C4-2B (cell line): ENCODE results near the gene XYLT1.

Source experiments
- H3K27ac ChIP-seq: fragments of 450-650 bp; 2 replicates; pipeline ENCODE4 v1.5.1; 2017
- ZFX ChIP-seq: fragments of 450-650 bp; IDR thresholded peaks from 2 replicates; pipeline ENCODE4 v1.6.1; 2017
- TF ChIP-seq, protein P1 (sequence below): fragments of 450-650 bp; conservative IDR thresholded peaks from 2 replicates; pipeline ENCODE4 v1.5.1; 2017; ENCODE audit warnings: mild to moderate bottlenecking

The XYLT1 gene

DNA sequence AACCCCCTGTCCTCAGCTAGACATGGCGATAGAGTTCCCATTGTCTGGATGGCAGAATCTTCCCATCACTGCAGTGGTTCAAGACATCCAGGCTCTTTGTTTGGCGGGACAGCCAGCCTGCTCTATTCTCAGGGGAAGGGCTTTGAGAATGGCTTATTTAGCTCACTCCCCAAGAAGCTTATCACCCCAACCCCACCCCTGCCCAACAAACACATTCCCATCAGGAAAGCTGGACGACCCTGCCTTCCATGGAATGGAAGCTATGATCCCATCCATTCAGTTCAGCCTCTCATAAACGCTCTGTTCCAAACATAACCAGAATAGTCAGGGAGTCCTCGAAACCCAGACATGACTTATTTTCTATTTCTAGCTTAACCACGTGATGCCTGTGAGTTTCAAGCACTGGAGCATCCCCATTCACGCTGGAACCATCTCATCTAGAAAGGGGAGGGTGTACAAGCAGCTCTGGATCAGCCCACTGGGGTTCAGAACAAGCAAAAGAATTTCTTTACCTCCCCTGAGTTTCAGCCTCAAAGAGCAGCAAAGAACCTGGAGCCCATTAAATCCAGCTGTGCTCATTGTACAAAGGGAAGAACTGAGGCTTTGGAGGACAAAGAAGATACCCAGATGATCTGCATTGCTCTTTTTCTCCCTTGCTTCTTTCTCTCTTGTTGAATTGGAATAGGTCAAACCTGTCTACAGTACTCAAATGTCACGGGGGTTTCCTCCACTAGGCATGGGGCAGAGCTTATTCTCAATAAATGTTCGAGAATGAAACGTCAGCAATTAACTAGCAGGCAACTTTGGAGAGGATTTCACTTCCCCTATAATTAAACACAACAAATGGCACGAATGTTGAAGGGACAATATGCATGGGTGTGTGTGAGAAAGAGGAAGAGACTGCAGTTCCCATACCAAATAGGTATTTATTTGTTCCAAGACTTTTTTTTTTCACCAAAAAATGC, 93.1 kb downstream of the XYLT1 start:
- no peak for TF ChIP-seq ZFX
- TF ChIP-seq, protein P1, sequence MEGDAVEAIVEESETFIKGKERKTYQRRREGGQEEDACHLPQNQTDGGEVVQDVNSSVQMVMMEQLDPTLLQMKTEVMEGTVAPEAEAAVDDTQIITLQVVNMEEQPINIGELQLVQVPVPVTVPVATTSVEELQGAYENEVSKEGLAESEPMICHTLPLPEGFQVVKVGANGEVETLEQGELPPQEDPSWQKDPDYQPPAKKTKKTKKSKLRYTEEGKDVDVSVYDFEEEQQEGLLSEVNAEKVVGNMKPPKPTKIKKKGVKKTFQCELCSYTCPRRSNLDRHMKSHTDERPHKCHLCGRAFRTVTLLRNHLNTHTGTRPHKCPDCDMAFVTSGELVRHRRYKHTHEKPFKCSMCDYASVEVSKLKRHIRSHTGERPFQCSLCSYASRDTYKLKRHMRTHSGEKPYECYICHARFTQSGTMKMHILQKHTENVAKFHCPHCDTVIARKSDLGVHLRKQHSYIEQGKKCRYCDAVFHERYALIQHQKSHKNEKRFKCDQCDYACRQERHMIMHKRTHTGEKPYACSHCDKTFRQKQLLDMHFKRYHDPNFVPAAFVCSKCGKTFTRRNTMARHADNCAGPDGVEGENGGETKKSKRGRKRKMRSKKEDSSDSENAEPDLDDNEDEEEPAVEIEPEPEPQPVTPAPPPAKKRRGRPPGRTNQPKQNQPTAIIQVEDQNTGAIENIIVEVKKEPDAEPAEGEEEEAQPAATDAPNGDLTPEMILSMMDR, result no peak
- H3K27ac ChIP-seq, result no peak overlapping the region

DNA sequence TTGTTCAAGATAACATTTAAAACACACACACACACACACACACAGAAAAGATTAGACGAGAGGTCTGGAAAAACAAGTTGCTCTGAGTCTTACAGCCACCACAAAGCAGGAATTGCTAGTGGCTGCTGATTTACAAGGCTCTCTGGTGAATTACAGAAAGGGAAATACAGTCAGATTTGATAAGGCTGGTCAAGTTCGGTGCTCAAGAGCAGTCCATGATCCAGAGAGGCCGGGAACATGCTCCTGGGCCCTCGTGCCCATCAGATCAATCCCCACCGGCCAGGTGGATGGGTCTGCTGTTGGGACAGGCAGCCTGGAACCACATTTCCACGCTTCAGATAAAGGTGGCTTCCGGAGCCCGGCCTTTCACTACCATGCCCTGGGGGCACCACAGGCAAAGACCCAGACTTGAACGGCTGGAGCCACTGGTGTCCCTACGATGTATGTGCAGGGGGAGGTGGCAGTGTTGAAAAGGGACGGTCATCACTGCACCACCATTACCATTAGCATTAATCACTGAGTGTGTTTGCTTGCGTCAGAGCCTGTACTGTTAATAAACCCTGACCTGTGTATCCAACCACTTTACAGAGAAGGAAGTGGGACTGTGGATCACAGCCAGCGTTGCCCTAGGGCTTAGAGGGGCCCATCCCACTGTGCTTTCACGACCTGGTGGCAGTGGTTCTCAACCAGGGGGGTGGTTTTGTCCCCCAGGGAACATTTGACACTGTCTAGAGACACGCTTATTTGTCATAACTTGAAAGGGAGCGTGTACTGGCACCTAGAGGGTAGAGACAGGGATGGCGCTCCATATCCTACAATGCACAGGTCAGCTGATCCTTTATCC, 95.1 kb downstream of the XYLT1 start:
- H3K27ac ChIP-seq, result no peak overlapping the region
- TF ChIP-seq, protein P1, result no peak
- TF ChIP-seq ZFX, result no peak

DNA sequence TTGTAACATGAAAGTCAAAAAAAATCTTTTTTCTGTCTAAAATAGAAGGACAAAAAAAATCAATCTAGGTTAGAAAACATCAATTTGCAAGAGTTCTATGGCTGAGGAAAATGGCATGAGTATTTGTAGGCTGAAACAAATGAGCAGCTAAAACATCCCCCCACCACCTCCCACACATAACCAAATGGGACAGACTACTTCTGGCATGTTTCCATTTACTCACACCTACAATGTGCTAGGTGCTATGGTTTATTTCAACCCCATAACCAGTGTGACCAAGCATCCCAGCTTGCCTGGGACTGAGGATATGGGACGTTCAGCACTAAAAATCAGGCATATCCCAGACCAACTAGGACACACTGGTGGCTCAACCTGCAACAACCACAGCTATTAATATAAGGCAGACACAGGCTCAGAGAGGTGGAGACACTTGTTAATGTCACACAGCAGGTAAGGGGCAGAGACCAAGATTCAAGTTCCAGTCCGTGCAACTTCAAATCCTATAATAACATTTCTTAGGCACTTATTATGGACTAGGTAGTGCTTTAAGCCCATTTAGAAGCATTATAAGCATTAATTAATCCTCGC, 96.0 kb downstream of the XYLT1 start:
- H3K27ac ChIP-seq, result no peak overlapping the region
- no peak for TF ChIP-seq ZFX
- TF ChIP-seq, protein P1, result no peak

DNA sequence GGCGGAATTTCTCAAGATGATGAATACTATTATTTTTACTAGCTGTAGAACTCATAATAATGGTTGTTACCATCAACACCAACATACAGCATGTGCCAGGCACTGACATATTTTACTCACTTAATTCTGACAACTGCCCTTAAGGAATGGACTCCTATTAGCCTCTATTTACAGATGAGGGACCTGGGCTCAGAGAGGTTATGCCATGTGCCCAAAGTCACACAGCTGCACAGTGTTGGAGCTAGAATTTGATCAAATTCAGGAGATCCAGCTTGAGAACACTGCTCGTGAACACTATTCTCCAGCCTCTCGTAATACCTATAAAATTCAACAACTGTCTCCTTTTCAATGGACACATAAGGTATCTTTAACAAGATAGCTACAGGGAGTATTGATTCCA, 97.2 kb downstream of the XYLT1 start:
- no peak for TF ChIP-seq ZFX
- TF ChIP-seq, protein P1, result no peak
- H3K27ac ChIP-seq, result no peak overlapping the region

DNA sequence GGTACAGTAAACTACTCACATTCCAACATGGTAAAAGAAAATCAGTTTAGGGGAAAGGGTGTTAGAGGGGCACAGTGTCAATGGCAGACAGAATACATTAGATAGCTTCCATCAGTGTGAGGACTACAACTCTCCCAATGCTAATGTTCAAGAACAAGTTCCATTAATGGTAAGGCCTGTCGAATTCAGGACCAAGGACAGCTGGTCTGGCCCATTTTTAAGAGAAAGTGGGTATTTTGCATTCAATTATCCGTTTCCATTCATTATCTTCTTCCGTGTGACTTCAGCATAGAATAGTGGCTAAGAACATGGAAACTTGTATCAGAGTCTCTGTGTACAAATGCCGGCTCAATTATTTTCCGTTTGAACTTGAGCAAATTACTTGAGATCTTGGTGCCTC, 98.4 kb downstream of the XYLT1 start:
- no peak for TF ChIP-seq ZFX
- TF ChIP-seq, protein P1, result no peak
- H3K27ac ChIP-seq, result no peak overlapping the region

DNA sequence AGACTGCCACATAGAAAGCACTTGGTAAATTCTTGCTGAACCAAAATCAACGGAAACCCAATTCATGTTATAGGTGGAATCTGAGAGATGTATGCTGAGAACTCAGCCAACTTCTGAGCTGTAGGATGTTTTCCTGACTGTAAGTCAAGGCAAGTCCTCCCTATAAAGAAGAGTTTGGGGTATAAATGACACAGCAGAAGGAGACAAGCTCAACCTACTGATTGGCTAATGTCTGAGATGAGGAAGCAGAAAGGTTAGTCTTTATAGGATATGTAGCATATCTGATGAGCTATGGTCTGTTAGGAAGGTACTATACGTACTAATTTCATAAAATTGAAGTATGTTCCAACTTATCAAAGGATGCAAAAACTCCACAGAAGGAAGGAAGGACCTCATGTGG, 99.5 kb downstream of the XYLT1 start:
- H3K27ac ChIP-seq, result no peak overlapping the region
- no peak for TF ChIP-seq ZFX
- TF ChIP-seq, protein P1, result no peak
